SK-N-SH (cell line): Measurements from ENCODE around the gene ISG20. TPM values are rescaled to one million over a fixed set of nuclear protein-coding genes. Genes with fewer than 3 reads are reported as not detected.

ENCODE experiments used
- CTCF ChIA-PET: fragments of 300-600, 350-600 bp; formaldehyde crosslinking; extraction: SDS; loops from one replicate; lab custom pipeline; 2021; lab: Yijun Ruan, JAX
- POLR2A ChIA-PET: fragments of 350-600 bp; sonication (Branson Sonifier 250); formaldehyde crosslinking; extraction: SDS; loops from one replicate; lab custom pipeline; 2020; ENCODE audit warnings: antibody characterized with exemption, inconsistent platforms; lab: Yijun Ruan, JAX
- DNase-seq: peaks from one replicate; pipeline ENCODE4 v3.0.0; 2012
- H2AFZ ChIP-seq: fragments of 200-600 bp; sonication (generic); 2 replicates; pipeline ENCODE4 v1.8.1; 2016; ENCODE audit warnings: antibody characterized with exemption, mild to moderate bottlenecking, low read depth
- H3F3A ChIP-seq: fragments of 200-600 bp; sonication (generic); replicated peaks from 2 replicates; pipeline ENCODE3; 2016; ENCODE audit warnings: antibody characterized with exemption, mild to moderate bottlenecking; ENCODE audit not compliant: insufficient read depth
- H3K27ac ChIP-seq, 2 experiments: fragments of 200-500 bp in 1 of 2; fragments of 200-600 bp in 1 of 2; sonication (Bioruptor generic) in 1 of 2; sonication (generic), shearing (Covaris generic) in 1 of 2; 2 replicates each; pipeline versions ENCODE4 v1.5.1 to v1.6.1; 2014 to 2016; ENCODE audit warnings: low read depth in 2 of 2, inconsistent platforms in 1 of 2, low read length in 1 of 2, mild to moderate bottlenecking in 1 of 2, mixed read lengths in 1 of 2
- H3K27me3 ChIP-seq: fragments of 200-600 bp; sonication (generic), shearing (Covaris generic); 2 replicates; pipeline ENCODE4 v1.6.1; 2016; ENCODE audit warnings: mixed run types; ENCODE audit not compliant: insufficient read depth
- H3K36me3 ChIP-seq, 2 experiments: fragments of 200-500 bp in 1 of 2; fragments of 200-600 bp in 1 of 2; sonication (Bioruptor generic) in 1 of 2; sonication (generic) in 1 of 2; replicated peaks in 1 of 2; 2 replicates each; pipeline versions ENCODE3 to v1.5.1; 2014 to 2016; ENCODE audit warnings: low read length in 1 of 2, mild to moderate bottlenecking in 1 of 2; ENCODE audit not compliant: insufficient read depth in 2 of 2, control insufficient read depth in 1 of 2
- H3K4me1 ChIP-seq, 2 experiments: fragments of 200-500 bp in 1 of 2; fragments of 200-600 bp in 1 of 2; sonication (Bioruptor generic) in 1 of 2; sonication (generic), shearing (Covaris generic) in 1 of 2; 2 replicates each; pipeline versions ENCODE4 v1.5.1 to v1.6.1; 2014 to 2016; ENCODE audit warnings: low read depth in 1 of 2, low read length in 1 of 2, mixed run types in 1 of 2; ENCODE audit not compliant: insufficient read depth in 2 of 2, control insufficient read depth in 1 of 2
- H3K4me2 ChIP-seq: fragments of 200-600 bp; sonication (generic), shearing (Covaris generic); 2 replicates; pipeline ENCODE4 v1.6.1; 2017; ENCODE audit warnings: mixed run types
- H3K4me3 ChIP-seq, 2 experiments: fragments of 200-500 bp in 1 of 2; fragments of 200-600 bp in 1 of 2; sonication (Bioruptor generic) in 1 of 2; sonication (generic), shearing (Covaris generic) in 1 of 2; 2 replicates each; pipeline versions ENCODE4 v1.5.1 to v1.8.1; 2014 to 2016; ENCODE audit warnings: low read depth in 2 of 2, inconsistent platforms in 1 of 2, low read length in 1 of 2, mild to moderate bottlenecking in 1 of 2, mixed read lengths in 1 of 2, moderate library complexity in 1 of 2
- H3K79me2 ChIP-seq: fragments of 200-600 bp; sonication (generic); 2 replicates; pipeline ENCODE4 v1.8.1; 2017; ENCODE audit warnings: mild to moderate bottlenecking; ENCODE audit not compliant: insufficient read depth
- H3K9ac ChIP-seq: fragments of 200-600 bp; sonication (generic); 2 replicates; pipeline ENCODE4 v1.6.1; 2017; ENCODE audit warnings: mixed run types
- H3K9me2 ChIP-seq: fragments of 200-600 bp; sonication (generic); 2 replicates; pipeline ENCODE4 v1.6.1; 2017; ENCODE audit warnings: mixed run types
- H3K9me3 ChIP-seq: fragments of 200-600 bp; sonication (generic); 2 replicates; pipeline ENCODE4 v1.6.1; 2017; ENCODE audit warnings: mixed run types, mild to moderate bottlenecking, moderate library complexity
- H4K20me1 ChIP-seq: fragments of 200-600 bp; sonication (generic); 2 replicates; pipeline ENCODE4 v1.6.1; 2017; ENCODE audit warnings: mild to moderate bottlenecking, mixed run types; ENCODE audit not compliant: insufficient read depth
- ELF1 ChIP-seq: IDR thresholded peaks from 2 replicates; pipeline ENCODE4 v1.4.0; 2012
- GABPA ChIP-seq: IDR thresholded peaks from 2 replicates; pipeline ENCODE4 v1.4.0; 2012; ENCODE audit warnings: low read depth, mild to moderate bottlenecking
- GATA2 ChIP-seq: sonication (generic); formaldehyde crosslinking; IDR thresholded peaks from 2 replicates; pipeline ENCODE4 v1.5.0; 2020; ENCODE audit warnings: mild to moderate bottlenecking, missing genetic modification reagents
- IRF3 ChIP-seq: fragments of 150-350 bp; IDR thresholded peaks from 2 replicates; pipeline ENCODE4 v1.6.1; 2016; ENCODE audit warnings: mild to moderate bottlenecking, low read depth, low read length
- JUND ChIP-seq: IDR thresholded peaks from 2 replicates; pipeline ENCODE4 v1.4.0; 2012
- MXI1 ChIP-seq: IDR thresholded peaks from 2 replicates; pipeline ENCODE4 v1.6.1; 2012; ENCODE audit warnings: mild to moderate bottlenecking, low read depth, low read length, improper control_type of control experiment
- PBX3 ChIP-seq: IDR thresholded peaks from 2 replicates; pipeline ENCODE4; 2012
- RCOR1 ChIP-seq: fragments of 150-350 bp; IDR thresholded peaks from 2 replicates; pipeline ENCODE4 v1.6.1; 2017; ENCODE audit warnings: antibody characterized with exemption, low read length
- REST ChIP-seq: IDR thresholded peaks from 2 replicates; pipeline ENCODE4 v1.6.1; 2012; ENCODE audit warnings: mild to moderate bottlenecking, low read depth, low read length, moderate library complexity
- SMC3 ChIP-seq: IDR thresholded peaks from 2 replicates; pipeline ENCODE4 v1.6.1; 2012; ENCODE audit warnings: low read depth, low read length, improper control_type of control experiment
- TCF12 ChIP-seq: IDR thresholded peaks from 2 replicates; pipeline ENCODE4 v1.4.0; 2012
- TEAD4 ChIP-seq: IDR thresholded peaks from 2 replicates; pipeline ENCODE4 v1.4.0; 2012; ENCODE audit warnings: mild to moderate bottlenecking, borderline replicate concordance; ENCODE audit not compliant: insufficient read depth
- USF1 ChIP-seq: IDR thresholded peaks from 2 replicates; pipeline ENCODE4 v1.4.0; 2012; ENCODE audit warnings: low read depth, borderline replicate concordance
- YY1 ChIP-seq: IDR thresholded peaks from 2 replicates; pipeline ENCODE4 v1.4.0; 2012; ENCODE audit warnings: low read depth, mild to moderate bottlenecking
- WGBS: methylation state at CpG from one replicate; pipeline ENCODE4 v1.1.6; 2017; ENCODE audit warnings: low lambda C conversion rate; 5-methylcytosine and 5-hydroxymethylcytosine counted together
- polyA plus RNA-seq, 3 experiments: library from polyadenylated mRNA; depleted of rRNA; stranded (reverse); fragments of >200 nt; gene quantifications; 2 replicates each; pipeline ENCODE4 v1.2.3, GENCODE V29; 2012

The ISG20 gene
- polyA plus RNA-seq, 1 of the 3 experiments (the other 2 are of a cell fraction), result 2.0 TPM

- no peak for TF ChIP-seq USF1
- no peak for TF ChIP-seq MXI1
- TF ChIP-seq GABPA, result no peak
- no peak for TF ChIP-seq RCOR1
- no peak for TF ChIP-seq PBX3
- TF ChIP-seq JUND, result no peak
- no peak for TF ChIP-seq TEAD4
- no peak for TF ChIP-seq TCF12
- no peak for TF ChIP-seq ELF1
- TF ChIP-seq, all 33 proteins: peak for 0
Observed at GRCh38 chr15:88650556-88650955, 11.7 kb downstream of the ISG20 start (continued).

GRCh38 chr15:88651136-88651732 lies 12.4 kb downstream of the ISG20 start:
- Histone ChIP-seq H3K9me3 (no peaks in the 10 kb centered on the region), H3K27ac (no peak overlapping the region), H3K27me3 (no peaks in the 10 kb centered on the region), H3F3A (peaks cover 5% of the 10 kb centered on the region), H3K79me2 (no peaks in the 10 kb centered on the region), H3K9ac (no peak overlapping the region), H3K4me2 (no peak overlapping the region), H3K9me2 (no peaks in the 10 kb centered on the region), H3K4me3 (no peak overlapping the region), H3K36me3 (no peaks in the 10 kb centered on the region), H4K20me1 (no peaks in the 10 kb centered on the region), H3K4me1 (peaks cover 6 to 31% of the 10 kb centered on the region in 2 experiments; a peak in 2 of 4 replicates), H2AFZ (no peak overlapping the region)
- DNase-seq, result no peak
- 92% methylated on average over 7 of the region's 7 CpGs for WGBS
- POLR2A ChIA-PET, result no interaction called here
- TF ChIP-seq GATA2 (CRISPR knock-in tag) (no peak), YY1 (no peak), TCF12 (no peak), IRF3 (no peak), REST (no peak), SMC3 (no peak)
- CTCF ChIA-PET, result no interaction called here
